HAP-1 (cell line): ENCODE measurements around the gene HMCN1.

Experiments used
- DNase-seq, 2 experiments: peaks; one replicate each; pipeline ENCODE4 v3.0.0-alpha.2; 2016 to 2020; ENCODE audit warnings: low spot score in 2 of 2
- H3K27me3 ChIP-seq: fragments of 250-450 bp; sonication (Bioruptor Pico); 2 replicates; pipeline ENCODE4 v1.5.1; 2020; ENCODE audit warnings: low read depth, mild to moderate bottlenecking, moderate library complexity
- H3K36me3 ChIP-seq: fragments of 250-450 bp; sonication (Bioruptor Pico); replicated peaks from 2 replicates; pipeline ENCODE4 v1.5.1; 2020; ENCODE audit warnings: mild to moderate bottlenecking
- H3K4me1 ChIP-seq: fragments of 250-450 bp; sonication (Bioruptor Pico); 2 replicates; pipeline ENCODE4 v1.5.1; 2020; ENCODE audit warnings: mild to moderate bottlenecking
- H3K4me3 ChIP-seq: fragments of 250-450 bp; sonication (Bioruptor Pico); 2 replicates; pipeline ENCODE4 v1.5.1; 2020; ENCODE audit warnings: mild to moderate bottlenecking, moderate library complexity
- H3K9me3 ChIP-seq: fragments of 250-450 bp; sonication (Bioruptor Pico); 2 replicates; pipeline ENCODE4 v1.5.1; 2020; ENCODE audit warnings: mild to moderate bottlenecking, moderate library complexity
- in situ Hi-C: fragments of 300-500 bp; cut with MboI; formaldehyde crosslinking; loops from 3 replicates; pipeline ENCODE4 v1.14.3; 2020; ENCODE audit warnings: low sequenced_read_pairs, inconsistent platforms, mixed read lengths

HMCN1 gene

GRCh38 chr1:185733818-185734735, at the start of gene HMCN1:
HMCN1 (plus strand) TSS chr1:185734391; CDS start chr1:185734780, 389 bp downstream.
- no peaks in the 10 kb centered on the region for H3K27me3 ChIP-seq
- H3K9me3 ChIP-seq, result no peaks in the 10 kb centered on the region

DNA sequence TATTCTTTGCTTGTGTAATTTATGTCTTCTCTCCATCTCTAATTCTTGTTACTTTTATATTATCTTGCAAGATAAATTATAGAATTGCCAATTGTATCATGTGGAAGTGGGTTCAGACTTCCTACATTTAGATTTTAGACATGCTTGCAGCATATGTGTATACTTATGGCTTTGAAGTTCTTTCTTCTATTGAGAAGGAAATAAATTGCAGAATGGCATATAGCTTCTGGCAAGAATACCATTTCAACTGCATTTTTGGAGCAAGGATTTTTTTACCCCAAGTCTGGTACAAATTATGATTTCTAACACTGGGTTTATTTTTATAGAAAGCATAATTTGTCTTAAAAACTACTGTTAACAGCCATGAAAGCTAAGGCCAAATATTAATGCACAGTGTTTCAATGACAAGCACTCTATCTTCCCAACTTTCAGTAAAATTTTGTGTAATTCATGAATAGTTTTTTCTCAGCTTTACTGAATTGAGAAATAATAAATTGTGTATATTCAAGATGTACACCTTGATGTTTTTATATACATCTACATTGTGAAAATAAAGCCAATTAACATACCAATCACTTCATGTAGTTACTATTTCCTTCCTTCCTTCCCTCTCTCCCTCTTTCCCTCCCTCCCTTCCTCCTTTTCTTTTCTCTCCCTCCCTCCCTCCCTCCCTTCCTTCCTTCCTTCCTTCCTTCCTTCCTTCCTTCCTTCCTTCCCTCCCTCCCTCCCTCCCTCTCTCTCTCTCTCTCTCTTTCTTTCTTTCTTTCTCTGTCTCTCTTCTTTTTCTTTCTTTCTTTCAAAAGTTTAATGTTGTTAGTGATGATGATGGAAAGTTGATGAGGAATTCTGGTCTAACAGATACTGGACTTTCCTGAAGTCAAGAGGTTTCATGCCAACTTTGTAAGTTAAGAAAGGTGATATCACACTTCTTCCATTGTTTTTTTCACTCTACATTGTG, 47.1 kb upstream of the HMCN1 start:
- H3K4me3 ChIP-seq, result no peak overlapping the region
- no peaks in the 10 kb centered on the region for H3K4me1 ChIP-seq
- H3K27me3 ChIP-seq, result no peaks in the 10 kb centered on the region
- H3K36me3 ChIP-seq, result no peaks in the 10 kb centered on the region
- in situ Hi-C loops, result no loop called here
- H3K9me3 ChIP-seq, result no peaks in the 10 kb centered on the region
- no peak for DNase-seq

More at GRCh38 chr1:185733818-185734735, at the start of gene HMCN1:
- H3K4me3 ChIP-seq, result peak within 1 kb of the TSS; percentile 25
- H3K4me1 ChIP-seq, result 0 out of 2 replicates have a peak, but pooled peaks cover 2% of the 10 kb centered on the region
- DNase-seq, result peak; percentile 49 to 77
- H3K36me3 ChIP-seq, result no peaks in the 10 kb centered on the region
- in situ Hi-C loops, result no loop called here

- Histone ChIP-seq H3K9me3 (no peaks in the 10 kb centered on the region), H3K27me3 (no peaks in the 10 kb centered on the region), H3K4me3 (no peak overlapping the region), H3K36me3 (no peaks in the 10 kb centered on the region), H3K4me1 (no peaks in the 10 kb centered on the region)
- DNase-seq, result no peak
- in situ Hi-C loops, result no loop called here
Observed at GRCh38 chr1:185690527-185690926, 43.7 kb upstream of the HMCN1 start.

- Histone ChIP-seq H3K4me1 (no peaks in the 10 kb centered on the region), H3K36me3 (no peaks in the 10 kb centered on the region), H3K27me3 (no peaks in the 10 kb centered on the region), H3K4me3 (no peak overlapping the region), H3K9me3 (no peaks in the 10 kb centered on the region)
- no peak for DNase-seq
- in situ Hi-C loops, result no loop called here
Observed at GRCh38 chr1:185693654-185694053, 40.5 kb upstream of the HMCN1 start.

GRCh38 chr1:185694081-185694480, 40.1 kb upstream of the HMCN1 start:
- DNase-seq, result no peak
- H3K36me3 ChIP-seq, result no peaks in the 10 kb centered on the region
- no peaks in the 10 kb centered on the region for H3K4me1 ChIP-seq
- in situ Hi-C loops, result no loop called here
- H3K9me3 ChIP-seq, result no peaks in the 10 kb centered on the region
- H3K4me3 ChIP-seq, result no peak overlapping the region
- no peaks in the 10 kb centered on the region for H3K27me3 ChIP-seq

DNA sequence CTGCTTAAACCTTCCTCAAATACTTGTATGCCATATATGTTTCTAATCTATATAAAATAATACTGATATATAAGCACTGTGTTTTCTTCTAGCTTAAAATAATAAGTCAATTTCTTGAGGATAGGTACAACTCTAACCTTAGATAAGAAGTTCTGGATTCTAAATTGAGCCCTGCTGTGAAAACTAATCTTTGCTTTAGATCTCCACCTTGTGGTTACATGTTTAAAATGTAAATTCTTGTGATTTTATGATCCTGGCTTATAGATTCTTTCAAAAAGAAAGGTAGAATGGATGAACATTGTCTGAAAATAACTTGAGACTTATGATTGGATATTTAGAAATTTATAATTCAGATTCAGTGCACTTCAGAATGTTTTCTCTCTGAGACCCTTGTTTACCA, 38.9 kb upstream of the HMCN1 start:
- DNase-seq, result no peak
- Histone ChIP-seq H3K4me3 (no peak overlapping the region), H3K36me3 (no peaks in the 10 kb centered on the region), H3K27me3 (no peaks in the 10 kb centered on the region), H3K9me3 (no peaks in the 10 kb centered on the region), H3K4me1 (no peaks in the 10 kb centered on the region)
- in situ Hi-C loops, result no loop called here

DNA sequence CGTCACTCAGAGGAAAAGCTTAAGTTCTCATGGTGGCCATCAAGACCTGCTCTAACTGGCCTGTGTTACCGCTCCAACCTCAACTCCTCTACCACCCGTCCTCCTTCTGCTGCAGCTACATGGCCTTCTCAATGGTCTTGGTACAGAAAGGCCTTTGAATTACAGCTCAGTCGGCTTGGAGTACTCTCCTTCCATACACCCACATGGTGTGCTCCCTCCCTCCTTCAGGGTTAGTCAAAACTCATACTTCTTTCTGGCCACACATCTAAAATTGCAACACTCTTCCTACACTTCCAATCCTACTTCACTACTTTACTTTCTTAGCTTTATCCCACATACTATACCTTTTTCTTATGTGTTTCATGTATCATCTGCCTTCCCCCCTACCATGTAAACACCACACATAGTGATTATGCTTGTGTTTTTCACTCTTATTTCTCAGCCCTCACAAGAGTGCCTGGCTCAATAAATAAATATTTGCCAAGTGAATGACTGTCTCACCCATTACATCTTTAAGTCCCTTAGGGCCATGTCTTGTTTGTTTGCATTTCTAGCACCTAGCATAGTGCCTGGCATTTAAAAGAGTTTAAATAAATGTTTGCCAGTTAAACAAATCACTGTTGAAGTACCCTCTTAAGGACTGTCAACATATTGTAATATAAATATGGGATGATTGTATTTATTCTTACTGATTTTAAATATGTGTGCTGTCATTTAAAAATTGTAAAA, 37.6 kb upstream of the HMCN1 start:
- no peak for DNase-seq
- H3K36me3 ChIP-seq, result no peaks in the 10 kb centered on the region
- H3K27me3 ChIP-seq, result no peaks in the 10 kb centered on the region
- H3K4me3 ChIP-seq, result no peak overlapping the region
- no peaks in the 10 kb centered on the region for H3K9me3 ChIP-seq
- H3K4me1 ChIP-seq, result no peaks in the 10 kb centered on the region
- in situ Hi-C loops, result no loop called here

DNA sequence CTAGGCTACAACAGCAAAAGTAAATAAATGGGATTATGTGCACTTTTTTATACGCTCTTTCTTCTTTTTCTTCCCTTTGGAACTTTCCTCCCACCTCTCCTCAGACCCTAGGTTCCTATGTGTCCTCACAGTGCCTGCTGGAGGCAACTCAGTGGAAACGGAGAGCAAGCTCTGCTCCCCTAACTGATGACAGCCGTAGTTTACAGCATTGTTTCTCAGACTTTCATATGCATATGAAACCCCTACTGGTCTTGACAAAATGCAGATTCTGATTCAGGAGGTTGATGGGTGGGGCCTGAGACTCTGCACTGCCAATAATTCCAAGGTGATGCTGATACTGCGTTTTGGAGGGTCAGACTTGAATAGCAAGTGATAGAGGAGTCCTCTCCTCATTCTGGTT, 34.3 kb upstream of the HMCN1 start:
- in situ Hi-C loops, result loop anchor here (25.0 kb wide), 1 partner anchor 512 kb away; no protein-coding TSS in a partner anchor
- Histone ChIP-seq H3K27me3 (no peaks in the 10 kb centered on the region), H3K4me3 (no peak overlapping the region), H3K4me1 (no peaks in the 10 kb centered on the region), H3K36me3 (no peaks in the 10 kb centered on the region), H3K9me3 (no peaks in the 10 kb centered on the region)
- peak in 1 of 2 experiments; percentile 10 for DNase-seq

- Histone ChIP-seq H3K4me1 (no peaks in the 10 kb centered on the region), H3K9me3 (no peaks in the 10 kb centered on the region), H3K36me3 (no peaks in the 10 kb centered on the region), H3K27me3 (no peaks in the 10 kb centered on the region), H3K4me3 (no peak overlapping the region)
- no peak for DNase-seq
- in situ Hi-C loops, result loop anchor here (25.0 kb wide), 1 partner anchor 511 kb away; no protein-coding TSS in a partner anchor
Observed at GRCh38 chr1:185701650-185702049, 32.5 kb upstream of the HMCN1 start.

GRCh38 chr1:185704181-185704580, 30.0 kb upstream of the HMCN1 start:
- in situ Hi-C loops, result loop anchor here (25.0 kb wide), 1 partner anchor 508 kb away; no protein-coding TSS in a partner anchor
- Histone ChIP-seq H3K4me1 (no peaks in the 10 kb centered on the region), H3K4me3 (no peak overlapping the region), H3K36me3 (no peaks in the 10 kb centered on the region), H3K9me3 (no peaks in the 10 kb centered on the region), H3K27me3 (no peaks in the 10 kb centered on the region)
- DNase-seq, result no peak

GRCh38 chr1:185716095-185716494, 18.1 kb upstream of the HMCN1 start:
- DNase-seq, result no peak
- Histone ChIP-seq H3K4me1 (no peaks in the 10 kb centered on the region; the same call in 1 of the 2 replicates), H3K27me3 (no peaks in the 10 kb centered on the region), H3K9me3 (no peaks in the 10 kb centered on the region), H3K36me3 (no peaks in the 10 kb centered on the region), H3K4me3 (no peak overlapping the region)
- in situ Hi-C loops, result loop anchor here (25.0 kb wide), 1 partner anchor 496 kb away; no protein-coding TSS in a partner anchor

GRCh38 chr1:185719021-185719420, 15.2 kb upstream of the HMCN1 start:
- peak; percentile 27 to 42 for DNase-seq
- no peaks in the 10 kb centered on the region for H3K9me3 ChIP-seq
- H3K36me3 ChIP-seq, result no peaks in the 10 kb centered on the region
- H3K4me3 ChIP-seq, result no peak overlapping the region
- in situ Hi-C loops, result loop anchor here (25.0 kb wide), 1 partner anchor 493 kb away; no protein-coding TSS in a partner anchor
- no peaks in the 10 kb centered on the region; the same call in 1 of the 2 replicates for H3K4me1 ChIP-seq
- no peaks in the 10 kb centered on the region for H3K27me3 ChIP-seq
